Measurements from ENCODE around the gene ANKRD17.
"Not testable (repeated sequence)": the region's sequence is repeated elsewhere in the genome, so short reads cannot be mapped to it uniquely, and the experiment has no call there.

ANKRD17 gene

GRCh38 chr4:73206236-73206635 is 52.4 kb downstream of the ANKRD17 start:
- FAIRE-seq (no peak), DNase-seq (ENCODE audit: insufficient read length, low spot score) (no peak)
- no peak for TF ChIP-seq POU2F2 (IDR thresholded peaks at IDR 0.05; ENCODE audit: low read depth, low read length)
- no peak for TF ChIP-seq POLR2AphosphoS5 (IDR thresholded peaks at IDR 0.05; ENCODE audit: low read depth, low read length)
- no peak for TF ChIP-seq SPI1 (IDR thresholded peaks at IDR 0.05; ENCODE audit: low read depth, low read length)
- TF ChIP-seq TAF1 (IDR thresholded peaks at IDR 0.05; ENCODE audit: low read depth, low read length) = no peak

- DNase-seq (ENCODE audit: insufficient read length, low spot score) = no peak
- TF ChIP-seq POLR2A (IDR thresholded peaks at IDR 0.05; ENCODE audit: low read depth, low read length) = no peak
- TF ChIP-seq POLR2AphosphoS5 (IDR thresholded peaks at IDR 0.05; ENCODE audit: low read depth, low read length) = no peak
- no peak for TF ChIP-seq PAX5 (IDR thresholded peaks at IDR 0.05; ENCODE audit: insufficient read depth, low read length, severe bottlenecking)
- TF ChIP-seq TAF1 (IDR thresholded peaks at IDR 0.05; ENCODE audit: low read depth, low read length) = no peak
- no peak for TF ChIP-seq SPI1 (IDR thresholded peaks at IDR 0.05; ENCODE audit: low read depth, low read length)
- TF ChIP-seq POU2F2 (IDR thresholded peaks at IDR 0.05; ENCODE audit: low read depth, low read length) = no peak
- FAIRE-seq = no peak
Observed at GRCh38 chr4:73205482-73205881, 53.1 kb downstream of the ANKRD17 start.

GRCh38 chr4:73203976-73204375 is 54.6 kb downstream of the ANKRD17 start:
- not testable (repeated sequence) for FAIRE-seq; DNase-seq (ENCODE audit: insufficient read length, low spot score)

- DNase-seq (ENCODE audit: insufficient read length, low spot score) = no peak
- TF ChIP-seq POLR2A (IDR thresholded peaks at IDR 0.05; ENCODE audit: low read depth, low read length) (no peak), TAF1 (IDR thresholded peaks at IDR 0.05; ENCODE audit: low read depth, low read length) (no peak), PAX5 (IDR thresholded peaks at IDR 0.05; ENCODE audit: insufficient read depth, low read length, severe bottlenecking) (no peak), POU2F2 (IDR thresholded peaks at IDR 0.05; ENCODE audit: low read depth, low read length) (no peak), SPI1 (IDR thresholded peaks at IDR 0.05; ENCODE audit: low read depth, low read length) (no peak), POLR2AphosphoS5 (IDR thresholded peaks at IDR 0.05; ENCODE audit: low read depth, low read length) (no peak)
- FAIRE-seq = peak; percentile 41
Observed at GRCh38 chr4:73197220-73197619, 61.4 kb downstream of the ANKRD17 start.

GRCh38 chr4:73194064-73194463 is 64.5 kb downstream of the ANKRD17 start:
- FAIRE-seq (no peak), DNase-seq (ENCODE audit: insufficient read length, low spot score) (no peak)
- TF ChIP-seq POU2F2 (IDR thresholded peaks at IDR 0.05; ENCODE audit: low read depth, low read length) (no peak), POLR2A (IDR thresholded peaks at IDR 0.05; ENCODE audit: low read depth, low read length) (no peak), POLR2AphosphoS5 (IDR thresholded peaks at IDR 0.05; ENCODE audit: low read depth, low read length) (no peak), TAF1 (IDR thresholded peaks at IDR 0.05; ENCODE audit: low read depth, low read length) (no peak), SPI1 (IDR thresholded peaks at IDR 0.05; ENCODE audit: low read depth, low read length) (no peak), PAX5 (IDR thresholded peaks at IDR 0.05; ENCODE audit: insufficient read depth, low read length, severe bottlenecking) (no peak)

- FAIRE-seq (no peak), DNase-seq (ENCODE audit: insufficient read length, low spot score) (no peak)
- TF ChIP-seq PAX5 (IDR thresholded peaks at IDR 0.05; ENCODE audit: insufficient read depth, low read length, severe bottlenecking) = no peak
- no peak for TF ChIP-seq POLR2A (IDR thresholded peaks at IDR 0.05; ENCODE audit: low read depth, low read length)
- TF ChIP-seq POU2F2 (IDR thresholded peaks at IDR 0.05; ENCODE audit: low read depth, low read length) = no peak
- TF ChIP-seq POLR2AphosphoS5 (IDR thresholded peaks at IDR 0.05; ENCODE audit: low read depth, low read length) = no peak
- no peak for TF ChIP-seq TAF1 (IDR thresholded peaks at IDR 0.05; ENCODE audit: low read depth, low read length)
- no peak for TF ChIP-seq SPI1 (IDR thresholded peaks at IDR 0.05; ENCODE audit: low read depth, low read length)
Observed at GRCh38 chr4:73193659-73194058, 64.9 kb downstream of the ANKRD17 start.

GRCh38 chr4:73193155-73193554 is 65.4 kb downstream of the ANKRD17 start:
- DNase-seq (ENCODE audit: insufficient read length, low spot score) (no peak), FAIRE-seq (peak; percentile 73)

GRCh38 chr4:73189274-73189810 is 69.3 kb downstream of the ANKRD17 start:
- FAIRE-seq (no peak), DNase-seq (ENCODE audit: insufficient read length, low spot score) (no peak)
- no peak for TF ChIP-seq POLR2A (IDR thresholded peaks at IDR 0.05; ENCODE audit: low read depth, low read length)
- TF ChIP-seq POLR2AphosphoS5 (IDR thresholded peaks at IDR 0.05; ENCODE audit: low read depth, low read length) = no peak
- TF ChIP-seq TAF1 (IDR thresholded peaks at IDR 0.05; ENCODE audit: low read depth, low read length) = no peak
- TF ChIP-seq POU2F2 (IDR thresholded peaks at IDR 0.05; ENCODE audit: low read depth, low read length) = no peak
- no peak for TF ChIP-seq SPI1 (IDR thresholded peaks at IDR 0.05; ENCODE audit: low read depth, low read length)
- no peak for TF ChIP-seq PAX5 (IDR thresholded peaks at IDR 0.05; ENCODE audit: insufficient read depth, low read length, severe bottlenecking)

More at GRCh38 chr4:73193155-73193554, 65.4 kb downstream of the ANKRD17 start:
- TF ChIP-seq SPI1 (IDR thresholded peaks at IDR 0.05; ENCODE audit: low read depth, low read length) = peak; percentile 81
- TF ChIP-seq POU2F2 (IDR thresholded peaks at IDR 0.05; ENCODE audit: low read depth, low read length) = no peak
- TF ChIP-seq POLR2A (IDR thresholded peaks at IDR 0.05; ENCODE audit: low read depth, low read length) = no peak
- no peak for TF ChIP-seq TAF1 (IDR thresholded peaks at IDR 0.05; ENCODE audit: low read depth, low read length)
- no peak for TF ChIP-seq POLR2AphosphoS5 (IDR thresholded peaks at IDR 0.05; ENCODE audit: low read depth, low read length)

GRCh38 chr4:73187325-73187724 is 71.3 kb downstream of the ANKRD17 start:
- FAIRE-seq (peak; percentile 31), DNase-seq (ENCODE audit: insufficient read length, low spot score) (no peak)
- no peak for TF ChIP-seq PAX5 (IDR thresholded peaks at IDR 0.05; ENCODE audit: insufficient read depth, low read length, severe bottlenecking)
- peak; percentile 58 for TF ChIP-seq SPI1 (IDR thresholded peaks at IDR 0.05; ENCODE audit: low read depth, low read length)

- FAIRE-seq = no peak
- DNase-seq (ENCODE audit: insufficient read length, low spot score) = no peak
- no peak for TF ChIP-seq POLR2A (IDR thresholded peaks at IDR 0.05; ENCODE audit: low read depth, low read length)
- no peak for TF ChIP-seq POLR2AphosphoS5 (IDR thresholded peaks at IDR 0.05; ENCODE audit: low read depth, low read length)
- no peak for TF ChIP-seq TAF1 (IDR thresholded peaks at IDR 0.05; ENCODE audit: low read depth, low read length)
- TF ChIP-seq POU2F2 (IDR thresholded peaks at IDR 0.05; ENCODE audit: low read depth, low read length) = no peak
- no peak for TF ChIP-seq SPI1 (IDR thresholded peaks at IDR 0.05; ENCODE audit: low read depth, low read length)
- no peak for TF ChIP-seq PAX5 (IDR thresholded peaks at IDR 0.05; ENCODE audit: insufficient read depth, low read length, severe bottlenecking)
Observed at GRCh38 chr4:73185903-73186302, 72.7 kb downstream of the ANKRD17 start.
